ENCODE measurements around the gene ING5.

ING5 gene

DNA sequence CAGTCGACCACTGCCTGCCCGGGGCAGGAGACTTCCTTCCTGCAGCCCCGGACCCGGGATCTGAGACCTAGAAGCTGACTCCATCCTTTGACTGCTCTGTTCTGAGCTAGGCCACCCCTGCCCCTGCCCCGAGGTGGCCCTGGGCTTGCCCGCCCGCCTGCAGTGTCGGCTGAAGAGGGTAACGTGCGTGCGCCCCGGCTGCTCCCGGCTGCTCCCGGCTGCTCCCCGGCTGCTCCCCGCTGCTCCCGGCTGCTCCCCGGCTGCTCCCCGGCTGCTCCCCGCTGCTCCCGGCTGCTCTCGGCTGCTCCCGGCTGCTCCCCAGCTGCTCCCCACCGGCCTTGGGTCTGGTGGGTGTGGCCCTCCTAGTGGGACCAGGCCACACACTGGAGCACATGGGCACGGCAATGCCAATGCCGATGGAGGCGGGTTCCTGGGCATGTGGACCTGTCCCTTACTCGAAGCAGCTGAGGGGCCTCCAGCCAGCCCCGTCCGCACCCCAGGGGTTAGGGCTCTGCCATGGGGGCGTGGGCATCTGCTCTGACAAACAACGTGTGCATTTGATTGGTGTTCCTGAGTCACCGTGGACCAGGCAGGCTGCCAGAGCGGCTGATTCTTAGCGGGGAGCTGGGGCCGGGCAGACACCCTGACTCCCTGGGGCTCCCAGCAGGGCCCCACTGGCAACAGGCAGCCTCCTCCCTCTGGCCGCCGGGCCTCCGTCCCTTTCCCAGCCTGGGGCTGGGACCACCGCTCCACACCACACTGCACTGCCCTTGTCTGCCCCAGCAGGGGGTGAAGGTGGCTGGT is 72.8 kb downstream of the ING5 start:
- DNase-seq (ENCODE audit: low read depth in 2 of 2, low spot score in 1 of 2) = no peak

DNA sequence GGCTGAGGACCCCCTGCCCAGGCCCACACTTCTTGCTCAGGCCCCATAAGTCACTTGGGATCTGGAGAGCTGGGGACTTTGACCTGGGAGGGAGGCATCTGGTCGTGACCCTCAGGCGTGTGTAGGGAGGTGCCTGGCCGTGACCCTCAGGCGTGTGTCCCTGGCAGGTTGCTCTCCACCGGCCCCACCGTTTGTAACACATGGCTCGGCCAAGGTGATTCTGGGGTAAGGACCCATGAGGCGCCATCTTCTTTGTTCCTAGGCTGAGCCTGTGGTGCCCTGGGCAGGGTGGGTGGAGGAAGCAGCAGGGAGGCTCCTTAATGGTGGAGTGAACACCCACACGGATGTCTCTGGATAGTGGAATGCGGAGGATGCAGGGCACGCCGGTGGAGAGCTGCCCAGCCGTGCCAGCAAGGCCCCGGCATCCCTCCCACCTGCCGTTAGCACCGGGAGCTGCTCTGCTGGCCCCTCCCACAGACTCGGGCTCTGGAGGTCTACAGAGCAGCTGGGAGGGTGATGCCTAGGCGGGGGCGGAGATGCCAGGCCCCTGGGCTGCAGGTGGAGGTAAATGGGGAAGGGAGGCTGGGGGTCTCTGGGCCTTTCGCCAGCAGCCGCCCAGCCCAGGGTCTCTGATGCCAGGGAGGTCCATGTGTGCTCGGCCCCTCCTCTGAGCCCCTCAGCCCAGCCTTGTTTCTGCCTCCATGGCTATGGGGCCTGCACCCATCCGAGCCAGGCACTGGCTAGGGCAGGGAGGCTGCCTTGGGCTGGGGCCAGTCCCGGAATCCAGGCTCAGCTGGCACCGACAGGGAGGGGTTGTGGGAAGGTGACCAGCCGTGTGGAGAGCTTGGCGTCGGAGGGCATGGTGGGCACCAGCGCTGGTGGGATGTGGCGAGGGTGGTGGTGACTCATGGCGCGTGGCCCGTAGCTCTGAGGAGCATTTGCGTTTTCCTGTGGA is 73.7 kb downstream of the ING5 start:
- DNase-seq (ENCODE audit: low read depth in 2 of 2, low spot score in 1 of 2) = no peak

DNA sequence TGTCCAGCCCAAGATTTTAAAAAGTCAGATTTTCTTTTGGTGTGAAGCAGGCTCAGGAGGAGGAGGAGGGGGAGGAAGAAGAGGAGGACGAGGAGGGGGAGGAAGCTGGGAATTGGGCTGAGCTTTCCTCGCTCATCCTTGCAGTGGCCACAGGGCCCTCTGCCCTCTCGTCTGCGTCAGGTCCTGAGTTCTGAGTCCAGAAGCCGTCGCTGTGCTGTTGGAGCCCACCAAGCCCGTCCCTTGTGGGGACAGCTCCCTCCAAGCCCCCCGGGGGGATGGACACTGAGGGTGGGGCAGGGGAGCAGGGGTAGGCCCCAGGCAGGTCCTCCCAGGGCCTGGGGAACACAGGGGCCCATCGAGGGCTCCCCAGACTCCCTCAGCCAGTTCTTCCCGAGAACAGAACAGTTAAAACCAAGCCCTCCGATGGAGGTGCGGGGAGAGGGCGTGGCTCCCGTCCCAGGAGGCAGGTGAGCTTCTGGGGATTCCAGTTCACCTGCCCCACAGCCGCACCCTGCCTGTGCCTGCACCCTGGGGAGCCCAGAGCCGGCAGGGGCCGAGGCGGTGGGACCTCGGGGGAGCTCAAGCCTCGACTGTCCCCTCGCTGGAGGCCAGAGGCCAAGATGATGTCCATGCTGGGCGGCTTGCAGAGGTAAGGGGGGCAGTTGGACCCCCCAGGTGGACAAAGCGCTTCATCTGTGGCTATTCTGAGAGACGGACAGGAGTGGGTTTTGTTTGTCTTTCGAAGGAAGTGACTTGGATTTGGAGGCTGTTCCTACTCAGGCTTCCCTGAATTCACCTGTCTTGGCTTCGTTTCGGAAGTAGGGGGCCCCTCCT is 74.7 kb downstream of the ING5 start, which contains the start of gene GAL3ST2:
TSS of gene GAL3ST2 (plus strand) at position 487 of the 834 bp plus-strand sequence. CDS start at position 621, 134 bp downstream.
- no peak for DNase-seq (ENCODE audit: low read depth in 2 of 2, low spot score in 1 of 2)

DNA sequence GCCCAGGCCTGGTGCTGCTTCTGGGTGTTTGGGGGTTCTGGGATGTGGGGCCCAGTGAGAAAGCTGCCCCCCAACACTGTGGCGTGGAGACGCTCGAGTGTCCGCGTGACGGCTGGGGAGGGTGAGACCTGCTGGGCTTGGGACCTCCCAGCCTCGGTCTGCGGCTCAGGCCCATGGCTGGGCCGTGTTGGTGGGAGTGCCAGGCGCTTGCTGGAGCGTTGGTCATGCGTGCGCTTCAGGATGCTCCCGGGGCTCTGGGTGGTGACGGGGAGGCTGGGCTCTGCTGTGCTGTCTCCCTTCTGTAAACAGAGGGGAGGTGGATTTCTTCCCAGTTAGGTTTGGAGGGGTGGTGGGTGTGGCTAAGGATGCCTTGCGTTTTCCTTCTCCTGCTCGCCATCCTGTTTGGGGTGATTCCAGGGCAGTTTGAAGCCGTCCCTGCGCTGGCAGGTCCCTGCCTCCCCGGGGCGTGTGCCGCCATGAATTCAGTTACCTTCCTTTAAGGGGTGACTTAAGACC is 75.4 kb downstream of the ING5 start:
- no peak for DNase-seq (ENCODE audit: low read depth in 2 of 2, low spot score in 1 of 2)

DNA sequence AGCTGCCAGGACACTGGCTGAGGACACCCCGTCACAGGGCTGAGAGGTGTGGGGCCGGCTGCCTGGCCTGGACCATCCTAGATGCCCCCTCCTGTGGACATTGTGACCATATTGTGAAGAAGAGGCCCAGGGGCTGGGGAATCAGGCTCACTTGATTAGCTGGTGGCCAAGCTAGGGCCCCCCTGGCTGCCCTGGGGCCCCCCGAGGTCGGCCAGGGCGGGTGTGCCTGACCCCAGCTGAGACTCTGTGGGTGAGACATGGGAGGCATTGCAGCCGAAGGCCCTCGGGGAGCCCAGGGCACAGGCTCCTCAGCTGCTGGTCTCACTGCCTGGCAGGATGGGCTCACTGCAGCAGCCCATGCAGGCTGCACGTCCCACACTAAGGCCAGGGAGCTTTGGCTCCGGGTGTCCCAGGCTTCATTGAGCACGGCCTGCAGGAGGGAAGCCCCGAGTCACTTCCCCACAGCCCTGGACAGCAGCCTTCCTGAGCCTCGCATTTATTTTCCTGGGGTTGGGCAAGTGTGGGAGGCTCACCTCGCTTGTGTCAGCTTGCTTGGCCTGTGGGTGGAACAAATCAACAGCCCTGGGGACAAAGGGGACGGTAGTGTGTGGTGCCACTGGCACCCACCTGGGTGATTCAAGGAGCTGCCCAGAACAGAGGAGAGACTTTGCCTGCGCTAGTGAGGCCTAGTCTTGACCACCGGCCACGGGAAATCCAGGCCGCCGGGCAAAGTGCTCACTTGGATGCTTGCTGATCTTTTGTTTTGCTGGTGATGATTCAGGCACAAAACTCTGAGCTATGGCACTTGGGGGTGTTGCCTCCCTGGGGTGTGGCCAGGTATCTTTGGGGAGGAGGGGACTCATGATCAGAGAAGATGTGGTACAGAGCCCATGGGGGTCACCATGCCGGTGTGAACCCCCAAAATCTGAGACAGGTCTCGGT is 76.1 kb downstream of the ING5 start:
- DNase-seq (ENCODE audit: low read depth in 2 of 2, low spot score in 1 of 2) = no peak
